Activated naive CD4-positive, alpha-beta T cell treated with anti-CD3 and anti-CD28 coated beads, Interleukin-2, amount 10 ng/mL, durations not matched to agents 7 days and 5 days (primary cell): ENCODE data around the gene NAV2.
"Not testable (repeated sequence)": the region's sequence is repeated elsewhere in the genome, so short reads cannot be mapped to it uniquely, and the experiment has no call there.

Experiments used
- CTCF ChIA-PET: fragments of 350-600 bp; sonication (Branson Sonifier 250); formaldehyde crosslinking; loops from one replicate; lab custom pipeline; 2021; ENCODE audit warnings: antibody characterized with exemption; lab: Charles Lee
- DNase-seq: peaks from one replicate; pipeline ENCODE4 v3.0.0-alpha.2; 2020
- H3K27ac Mint-ChIP-seq: one replicate; pipeline ENCODE4 v1.8.0; 2021; ENCODE audit warnings: mild to moderate bottlenecking, moderate library complexity, mixed read lengths
- H3K27me3 Mint-ChIP-seq: one replicate; pipeline ENCODE4 v1.8.0; 2021; ENCODE audit warnings: mild to moderate bottlenecking, mixed read lengths
- H3K36me3 Mint-ChIP-seq: one replicate; pipeline ENCODE4 v1.8.0; 2021; ENCODE audit warnings: mixed read lengths
- H3K4me1 Mint-ChIP-seq: one replicate; pipeline ENCODE4 v1.8.0; 2021; ENCODE audit warnings: mixed read lengths
- H3K4me3 Mint-ChIP-seq: one replicate; pipeline ENCODE4 v1.8.0; 2021; ENCODE audit warnings: mild to moderate bottlenecking, moderate library complexity, mixed read lengths
- H3K9me3 Mint-ChIP-seq: one replicate; pipeline ENCODE4 v1.8.0; 2021; ENCODE audit warnings: mixed read lengths

Gene NAV2

DNA sequence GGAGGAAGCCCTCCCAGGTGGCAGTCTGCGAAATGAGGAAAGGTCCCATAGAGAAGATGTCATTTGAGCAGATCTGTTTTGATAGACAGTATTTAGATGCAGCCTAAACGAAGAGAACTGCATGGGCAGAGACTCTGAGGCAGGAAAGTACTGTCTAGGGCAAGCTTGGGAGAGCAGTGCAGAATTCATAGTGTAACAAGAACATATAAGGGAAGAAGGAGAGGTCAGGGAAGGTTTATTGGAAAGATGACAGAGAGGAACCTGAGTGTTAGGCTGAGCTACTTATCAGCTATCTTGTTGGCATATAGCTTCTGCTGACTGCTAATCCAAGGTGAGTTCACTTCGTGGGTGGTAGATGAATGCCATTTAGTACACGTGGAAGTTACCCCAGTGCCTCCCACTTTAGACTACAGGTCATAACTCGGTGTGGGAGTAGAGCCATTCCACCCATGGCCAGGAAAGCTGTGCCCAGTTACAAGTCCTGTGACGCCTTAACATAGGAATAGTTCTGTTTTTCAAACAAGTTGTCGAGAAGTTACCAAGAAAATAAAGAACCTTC lies 348.1 kb downstream of the NAV2 start:
- H3K4me1 Mint-ChIP-seq, result no peaks in the 10 kb centered on the region
- H3K27ac Mint-ChIP-seq, result no peak overlapping the region
- peaks cover 3% of the 10 kb centered on the region for H3K27me3 Mint-ChIP-seq
- H3K9me3 Mint-ChIP-seq, result no peaks in the 10 kb centered on the region
- no peak overlapping the region for H3K4me3 Mint-ChIP-seq
- no peaks in the 10 kb centered on the region for H3K36me3 Mint-ChIP-seq
- DNase-seq, result no peak
- CTCF ChIA-PET, result no interaction called here

DNA sequence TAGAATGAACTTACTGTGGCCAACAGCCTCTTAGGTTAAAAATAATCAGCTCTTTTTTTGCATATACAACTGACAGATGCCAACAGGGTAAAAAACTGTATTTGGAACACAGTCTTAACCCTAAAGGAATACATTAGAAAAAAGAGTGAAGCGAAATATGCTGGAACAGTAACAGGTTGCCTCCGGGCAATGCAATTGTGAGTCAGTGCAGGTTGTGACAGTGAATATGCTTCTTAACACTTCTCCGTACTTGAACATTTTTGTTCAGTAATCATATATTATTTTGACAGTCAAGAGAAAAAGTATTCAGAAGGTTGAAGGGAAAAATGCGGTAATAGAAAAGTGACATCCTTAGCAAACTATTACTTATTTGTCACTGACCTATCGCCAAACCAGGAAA lies 349.1 kb downstream of the NAV2 start:
- DNase-seq, result no peak
- H3K4me1 Mint-ChIP-seq, result no peaks in the 10 kb centered on the region
- peaks cover 3% of the 10 kb centered on the region for H3K27me3 Mint-ChIP-seq
- no peaks in the 10 kb centered on the region for H3K9me3 Mint-ChIP-seq
- no peak overlapping the region for H3K27ac Mint-ChIP-seq
- CTCF ChIA-PET, result no interaction called here
- no peaks in the 10 kb centered on the region for H3K36me3 Mint-ChIP-seq
- H3K4me3 Mint-ChIP-seq, result no peak overlapping the region

DNA sequence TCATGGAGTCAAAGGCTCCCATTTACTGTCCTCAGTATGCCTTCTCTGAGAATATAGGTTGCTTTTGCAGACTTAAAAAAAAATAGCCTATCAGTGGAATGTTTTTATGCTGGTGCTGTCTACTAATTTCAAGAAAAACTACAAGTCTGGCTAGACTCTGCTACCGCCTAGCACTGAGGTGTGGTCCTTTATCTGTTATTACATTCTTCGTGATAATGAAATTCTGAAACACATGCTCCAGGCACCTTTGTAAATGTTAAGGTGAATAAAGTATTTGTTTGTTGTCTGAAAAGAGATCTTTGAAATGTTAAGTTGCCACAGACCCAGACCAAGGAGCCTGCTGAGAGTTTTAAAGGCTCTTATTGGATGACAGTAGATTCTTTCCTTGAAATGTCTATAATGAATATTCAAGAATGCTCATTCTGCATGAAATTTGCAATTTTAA lies 352.3 kb downstream of the NAV2 start:
- H3K27me3 Mint-ChIP-seq, result peaks cover 3% of the 10 kb centered on the region
- no peaks in the 10 kb centered on the region for H3K36me3 Mint-ChIP-seq
- H3K27ac Mint-ChIP-seq, result no peak overlapping the region
- H3K4me3 Mint-ChIP-seq, result no peak overlapping the region
- CTCF ChIA-PET, result no interaction called here
- H3K9me3 Mint-ChIP-seq, result no peaks in the 10 kb centered on the region
- H3K4me1 Mint-ChIP-seq, result no peaks in the 10 kb centered on the region
- DNase-seq, result no peak

DNA sequence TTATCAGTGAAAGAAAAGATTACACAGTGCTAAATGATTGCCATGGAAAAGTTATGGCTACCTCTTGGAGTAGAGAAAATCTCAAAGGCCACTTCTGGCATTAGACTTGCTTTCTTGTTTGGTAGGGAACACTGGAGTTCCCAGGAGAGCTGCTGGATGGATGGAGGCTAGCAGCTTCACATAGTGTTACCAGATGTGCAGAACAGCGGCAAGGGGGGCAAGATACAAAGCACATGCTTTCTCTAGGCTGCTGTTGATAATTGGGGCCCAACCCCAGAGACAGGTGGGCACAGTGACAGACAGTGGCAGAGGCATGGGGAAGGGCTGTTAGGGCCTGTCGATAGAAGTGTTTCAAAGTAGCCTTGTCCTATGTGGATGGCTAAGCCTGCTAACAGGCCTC lies 352.8 kb downstream of the NAV2 start:
- no peaks in the 10 kb centered on the region for H3K9me3 Mint-ChIP-seq
- no peak overlapping the region for H3K27ac Mint-ChIP-seq
- CTCF ChIA-PET, result no interaction called here

DNA sequence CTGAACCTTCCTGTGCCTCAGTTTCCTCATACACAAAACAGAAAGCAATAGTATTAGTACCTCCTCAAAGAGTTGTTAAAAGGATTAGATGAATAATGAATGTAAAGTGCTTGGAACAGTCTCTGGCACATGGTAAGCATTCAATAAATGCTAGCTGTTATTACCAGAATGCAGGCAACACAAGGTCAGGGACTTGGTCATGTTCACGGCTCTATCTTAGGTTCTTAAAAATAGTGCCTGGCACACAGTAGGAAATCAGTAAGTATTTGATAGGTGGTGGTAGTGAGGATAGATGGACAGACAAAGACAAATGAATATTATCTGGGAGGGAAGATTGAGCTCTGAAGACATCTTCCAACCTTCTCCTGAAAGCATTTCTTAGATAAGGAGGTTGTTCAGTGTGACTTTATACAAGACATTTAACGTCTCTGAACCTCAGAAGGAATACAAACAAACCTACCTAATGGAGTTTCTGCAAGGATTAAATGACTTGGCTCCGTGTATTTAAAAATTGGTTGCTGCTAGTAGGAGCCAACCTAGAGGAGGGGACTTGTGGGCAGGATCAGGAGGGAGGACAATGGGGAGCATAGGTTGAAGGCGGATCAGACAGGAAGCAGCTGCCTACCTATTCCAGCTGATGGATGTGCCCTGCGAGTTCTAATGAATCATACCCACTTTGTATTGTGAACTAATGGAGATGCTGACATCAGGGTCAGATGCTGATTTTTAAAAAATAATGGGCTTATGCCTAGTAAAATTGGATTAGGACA lies 353.6 kb downstream of the NAV2 start:
- Mint-ChIP-seq H3K36me3 (no peaks in the 10 kb centered on the region), H3K27me3 (peaks cover 3% of the 10 kb centered on the region), H3K9me3 (no peaks in the 10 kb centered on the region), H3K4me3 (no peak overlapping the region), H3K4me1 (no peaks in the 10 kb centered on the region), H3K27ac (no peak overlapping the region)
- no peak for DNase-seq
- CTCF ChIA-PET, result no interaction called here

More for the DNA sequence above, 352.8 kb downstream of the NAV2 start:
- Mint-ChIP-seq H3K4me3 (no peak overlapping the region), H3K4me1 (no peaks in the 10 kb centered on the region), H3K36me3 (no peaks in the 10 kb centered on the region), H3K27me3 (peaks cover 3% of the 10 kb centered on the region)
- DNase-seq, result no peak

DNA sequence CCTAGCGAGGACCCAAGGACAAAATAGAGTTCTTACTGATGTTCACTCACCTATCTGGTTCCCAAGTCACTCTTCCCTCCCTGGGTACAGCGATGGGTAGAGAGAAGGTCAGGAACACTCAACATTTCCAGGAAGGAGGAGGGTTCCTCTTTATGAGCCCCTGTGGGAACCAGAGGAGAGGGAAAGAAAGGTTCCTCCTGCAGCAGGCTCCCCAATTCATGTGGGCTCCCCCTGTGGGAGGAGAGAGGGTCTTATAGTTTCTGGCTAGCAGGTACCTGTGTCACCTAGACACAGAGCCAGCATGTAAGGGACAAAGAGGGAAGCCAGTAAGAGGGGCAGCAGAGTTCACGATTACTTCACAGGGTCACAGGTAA lies 354.1 kb downstream of the NAV2 start:
- CTCF ChIA-PET, result no interaction called here

DNA sequence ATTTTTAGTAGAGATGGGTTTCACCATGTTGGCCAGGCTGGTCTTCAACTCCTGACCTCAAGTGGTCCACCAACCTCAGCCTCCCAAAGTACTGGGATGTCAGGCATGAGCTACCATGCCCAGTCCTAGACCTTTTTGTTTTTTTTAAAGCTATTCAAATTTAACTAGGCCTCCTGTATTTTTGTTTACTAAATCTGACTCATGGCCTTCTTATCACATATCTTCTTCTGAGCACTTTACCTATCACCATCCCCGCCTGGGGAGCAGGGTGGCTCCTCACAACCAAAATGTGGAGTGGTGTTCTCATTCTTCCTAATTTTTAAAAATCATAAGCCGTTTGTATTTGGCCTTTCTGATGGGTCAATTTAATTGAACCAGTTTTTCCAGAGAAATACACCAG lies 355.0 kb downstream of the NAV2 start:
- H3K27ac Mint-ChIP-seq, result no peak overlapping the region
- no peaks in the 10 kb centered on the region for H3K4me1 Mint-ChIP-seq
- peaks cover 3% of the 10 kb centered on the region for H3K27me3 Mint-ChIP-seq
- no peaks in the 10 kb centered on the region for H3K36me3 Mint-ChIP-seq
- CTCF ChIA-PET, result interaction anchor here (0.6 kb wide), 1 partner anchor 44 kb away, joined by 3 read pairs; no protein-coding TSS in a partner anchor
- H3K9me3 Mint-ChIP-seq, result no peaks in the 10 kb centered on the region
- H3K4me3 Mint-ChIP-seq, result no peak overlapping the region
- no peak for DNase-seq

More for the DNA sequence above, 354.1 kb downstream of the NAV2 start:
- Mint-ChIP-seq H3K27ac (no peak overlapping the region), H3K9me3 (no peaks in the 10 kb centered on the region), H3K4me1 (no peaks in the 10 kb centered on the region), H3K4me3 (no peak overlapping the region), H3K36me3 (no peaks in the 10 kb centered on the region), H3K27me3 (peaks cover 3% of the 10 kb centered on the region)
- DNase-seq, result no peak

DNA sequence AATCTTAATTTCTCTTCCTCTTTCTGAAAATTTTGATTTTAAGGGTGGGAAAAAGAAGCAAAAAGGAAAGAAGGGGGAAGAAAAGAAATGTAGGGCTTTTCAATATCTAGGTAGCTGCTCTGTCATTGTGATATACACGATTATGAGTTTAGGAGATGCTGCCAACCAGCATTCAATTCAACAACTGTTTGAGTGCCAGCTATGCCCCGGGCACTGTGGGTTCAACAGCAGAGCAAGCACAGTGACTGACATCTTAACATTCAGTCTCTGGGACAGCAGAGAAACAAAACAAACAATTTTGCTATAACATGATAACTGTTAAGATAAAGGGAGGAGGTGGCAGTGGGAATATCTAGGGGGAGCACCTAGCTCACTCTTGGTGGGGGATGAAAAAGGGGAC lies 356.1 kb downstream of the NAV2 start:
- H3K27me3 Mint-ChIP-seq, result peaks cover 3% of the 10 kb centered on the region
- DNase-seq, result no peak
- no peak overlapping the region for H3K27ac Mint-ChIP-seq
- no peak overlapping the region for H3K4me3 Mint-ChIP-seq
- CTCF ChIA-PET, result interaction anchor here (1.2 kb wide), 1 partner anchor 42 kb away, joined by 3 read pairs; no protein-coding TSS in a partner anchor
- no peaks in the 10 kb centered on the region for H3K36me3 Mint-ChIP-seq
- no peaks in the 10 kb centered on the region for H3K9me3 Mint-ChIP-seq
- H3K4me1 Mint-ChIP-seq, result no peaks in the 10 kb centered on the region

DNA sequence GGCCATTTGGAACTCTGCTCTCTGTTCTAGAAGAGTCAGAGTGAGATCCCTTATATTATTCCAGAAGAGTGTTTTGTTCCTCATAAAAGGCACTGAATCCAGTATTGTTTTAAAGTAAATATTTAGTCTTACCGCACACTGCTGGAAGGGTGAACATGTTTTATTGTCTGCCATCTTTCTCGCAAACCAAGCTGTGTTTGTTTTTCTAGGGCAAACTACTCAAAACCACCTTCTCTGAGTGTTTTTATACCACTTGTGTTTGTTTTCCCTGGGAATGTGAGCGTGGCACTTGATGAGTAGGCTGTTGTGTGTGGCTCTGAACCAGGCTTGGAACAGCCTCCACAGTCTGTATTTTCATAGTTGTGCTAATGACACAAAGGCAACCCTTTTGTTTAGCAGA lies 357.8 kb downstream of the NAV2 start:
- no peaks in the 10 kb centered on the region for H3K9me3 Mint-ChIP-seq
- no peak overlapping the region for H3K4me3 Mint-ChIP-seq
- DNase-seq, result no peak
- H3K27me3 Mint-ChIP-seq, result no peaks in the 10 kb centered on the region
- H3K36me3 Mint-ChIP-seq, result no peaks in the 10 kb centered on the region
- H3K27ac Mint-ChIP-seq, result no peak overlapping the region
- no peaks in the 10 kb centered on the region for H3K4me1 Mint-ChIP-seq
- CTCF ChIA-PET, result no interaction called here

DNA sequence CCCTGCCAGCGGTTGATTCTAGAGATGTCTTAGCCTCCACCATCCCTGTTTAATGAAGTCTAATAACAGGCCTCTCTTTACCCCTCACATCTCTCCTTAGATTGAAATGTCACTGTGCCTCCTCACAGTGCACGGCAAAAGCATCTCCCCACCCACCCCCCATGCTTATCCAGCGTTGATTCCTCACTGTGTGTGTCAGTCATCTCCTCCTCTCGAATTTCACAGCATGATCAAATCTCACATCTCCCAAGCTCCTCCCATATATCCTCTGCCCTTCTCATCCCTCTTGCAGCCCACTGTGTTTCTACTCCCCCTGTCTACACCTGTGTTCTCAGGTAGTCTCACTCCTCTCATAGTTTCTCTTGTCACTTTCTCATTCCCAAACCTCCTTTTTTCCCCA lies 363.0 kb downstream of the NAV2 start:
- Mint-ChIP-seq H3K27ac (no peak overlapping the region), H3K4me3 (no peak overlapping the region), H3K4me1 (no peaks in the 10 kb centered on the region), H3K36me3 (no peaks in the 10 kb centered on the region), H3K27me3 (peaks cover 4% of the 10 kb centered on the region), H3K9me3 (no peaks in the 10 kb centered on the region)
- CTCF ChIA-PET, result interaction anchor here (1.6 kb wide), 1 partner anchor 123 kb away, joined by 3 read pairs; no protein-coding TSS in a partner anchor
- DNase-seq, result no peak

DNA sequence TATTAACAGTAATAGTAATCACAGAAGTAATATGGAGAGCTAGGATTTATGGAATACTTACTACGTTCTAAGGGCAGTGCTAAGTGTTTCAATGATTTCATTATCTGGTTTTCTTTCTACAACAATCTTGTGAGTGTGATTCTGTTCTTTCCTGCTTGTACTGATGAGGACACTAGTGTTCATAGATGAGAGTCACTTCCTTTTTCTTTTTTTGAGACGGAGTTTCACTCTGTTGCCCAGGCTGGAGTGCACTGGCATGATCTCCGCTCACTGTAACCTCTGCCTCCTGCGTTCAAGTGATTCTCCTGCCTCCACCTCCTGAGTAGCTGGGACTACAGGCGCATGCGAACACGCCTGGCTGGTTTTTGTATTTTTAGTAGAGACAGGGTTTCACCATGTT lies 366.2 kb downstream of the NAV2 start:
- no peak for DNase-seq
- peaks cover 4% of the 10 kb centered on the region for H3K27me3 Mint-ChIP-seq
- H3K36me3 Mint-ChIP-seq, result no peaks in the 10 kb centered on the region
- H3K4me3 Mint-ChIP-seq, result no peak overlapping the region
- H3K9me3 Mint-ChIP-seq, result no peaks in the 10 kb centered on the region
- H3K4me1 Mint-ChIP-seq, result peaks cover 2% of the 10 kb centered on the region
- no peak overlapping the region for H3K27ac Mint-ChIP-seq
- CTCF ChIA-PET, result no interaction called here

DNA sequence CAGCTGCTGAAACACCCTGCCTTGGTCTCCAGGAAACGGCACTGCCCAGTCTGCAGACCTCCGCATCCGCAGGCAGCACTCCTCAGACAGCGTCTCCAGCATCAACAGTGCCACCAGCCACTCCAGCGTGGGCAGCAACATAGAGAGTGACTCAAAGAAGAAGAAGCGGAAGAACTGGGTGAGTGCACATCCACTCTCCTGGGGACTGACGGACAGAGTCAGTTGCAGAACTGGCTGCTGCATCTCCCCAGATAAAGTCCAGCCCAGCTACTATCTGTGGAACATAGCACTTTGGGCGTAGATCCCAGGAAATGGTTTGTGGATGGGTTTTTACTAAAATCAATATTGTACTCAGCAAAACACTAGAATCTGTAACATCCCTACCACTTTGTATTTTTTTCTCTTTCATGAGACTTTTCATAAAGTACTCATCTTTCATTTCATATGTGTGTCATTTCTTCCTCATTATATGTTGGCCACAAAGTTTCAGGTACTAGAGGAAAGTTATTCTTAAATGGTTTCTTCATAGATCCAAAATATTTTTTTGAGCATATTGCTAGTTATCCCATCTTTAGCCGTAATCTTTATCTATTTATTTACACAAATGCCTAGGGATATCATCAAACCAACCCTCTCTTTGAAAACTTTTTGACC lies 367.5 kb downstream of the NAV2 start:
- DNase-seq, result no peak
- Mint-ChIP-seq H3K27ac (no peak overlapping the region), H3K4me1 (peaks cover 3% of the 10 kb centered on the region), H3K27me3 (peaks cover 4% of the 10 kb centered on the region), H3K9me3 (no peaks in the 10 kb centered on the region), H3K36me3 (no peaks in the 10 kb centered on the region), H3K4me3 (no peak overlapping the region)
- CTCF ChIA-PET, result no interaction called here

DNA sequence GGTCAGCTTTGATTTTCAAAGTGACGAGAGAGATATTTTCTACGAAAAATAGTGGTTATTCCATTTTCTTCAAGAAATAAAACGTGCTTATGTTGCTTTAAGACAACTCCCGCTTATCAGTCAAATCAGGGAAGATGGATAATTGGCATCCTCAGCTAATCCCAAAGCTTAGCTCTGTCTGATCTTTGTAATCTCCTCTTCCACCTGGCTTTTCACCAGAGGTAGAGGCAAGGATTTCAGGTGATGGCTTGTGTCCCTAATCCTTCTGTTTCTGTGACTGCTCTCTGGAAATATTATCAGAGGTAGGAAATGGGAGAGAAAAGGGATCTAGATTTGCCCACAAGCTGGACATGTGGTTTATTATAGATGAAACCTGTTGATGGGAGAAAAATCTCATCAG lies 368.7 kb downstream of the NAV2 start:
- Mint-ChIP-seq H3K27me3 (peaks cover 4% of the 10 kb centered on the region), H3K36me3 (no peaks in the 10 kb centered on the region), H3K9me3 (no peaks in the 10 kb centered on the region), H3K4me3 (no peak overlapping the region), H3K27ac (no peak overlapping the region), H3K4me1 (peaks cover 3% of the 10 kb centered on the region)
- no peak for DNase-seq
- CTCF ChIA-PET, result interaction anchor here (0.7 kb wide), 1 partner anchor 18 kb away, joined by 3 read pairs; no protein-coding TSS in a partner anchor

DNA sequence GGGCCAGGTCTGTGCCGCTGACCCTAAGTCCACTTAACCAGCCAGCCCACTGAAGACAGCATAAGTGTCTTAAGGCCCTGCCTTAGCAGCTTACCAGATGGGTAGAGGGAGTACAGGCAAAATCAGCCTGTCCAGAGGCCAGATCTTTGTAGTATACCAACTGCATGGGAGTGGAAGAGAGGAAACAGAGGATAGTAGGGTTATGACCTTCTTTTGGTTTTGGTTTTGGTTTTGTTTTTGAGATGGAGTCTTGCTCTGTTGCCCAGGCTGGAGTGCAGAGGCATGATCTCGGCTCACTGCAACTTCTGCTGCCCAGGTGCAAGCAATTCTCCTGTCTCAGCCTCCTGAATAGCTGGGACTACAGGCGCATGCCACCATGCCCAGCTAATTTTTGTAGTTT lies 371.2 kb downstream of the NAV2 start:
- H3K36me3 Mint-ChIP-seq, H3K4me3 Mint-ChIP-seq, H3K9me3 Mint-ChIP-seq, CTCF ChIA-PET, H3K27ac Mint-ChIP-seq, DNase-seq, H3K4me1 Mint-ChIP-seq: not testable (repeated sequence)
- H3K27me3 Mint-ChIP-seq, result peaks cover 19% of the 10 kb centered on the region
